GM18507 (cell line): Measurements from ENCODE around the gene BBIP1.
"Not testable (repeated sequence)": the region's sequence is repeated elsewhere in the genome, so short reads cannot be mapped to it uniquely, and the experiment has no call there.

Experiments
- DNase-seq: peaks from one replicate; pipeline ENCODE4 v3.0.0; 2011; ENCODE audit warnings: low read depth; ENCODE audit not compliant: insufficient read length; ENCODE audit errors: extremely low spot score
- FAIRE-seq: peaks from 2 replicates; lab custom pipeline; 2011; peaks lifted over from hg19 to GRCh38; lab: Jason Lieb, UNC

BBIP1 gene

DNA sequence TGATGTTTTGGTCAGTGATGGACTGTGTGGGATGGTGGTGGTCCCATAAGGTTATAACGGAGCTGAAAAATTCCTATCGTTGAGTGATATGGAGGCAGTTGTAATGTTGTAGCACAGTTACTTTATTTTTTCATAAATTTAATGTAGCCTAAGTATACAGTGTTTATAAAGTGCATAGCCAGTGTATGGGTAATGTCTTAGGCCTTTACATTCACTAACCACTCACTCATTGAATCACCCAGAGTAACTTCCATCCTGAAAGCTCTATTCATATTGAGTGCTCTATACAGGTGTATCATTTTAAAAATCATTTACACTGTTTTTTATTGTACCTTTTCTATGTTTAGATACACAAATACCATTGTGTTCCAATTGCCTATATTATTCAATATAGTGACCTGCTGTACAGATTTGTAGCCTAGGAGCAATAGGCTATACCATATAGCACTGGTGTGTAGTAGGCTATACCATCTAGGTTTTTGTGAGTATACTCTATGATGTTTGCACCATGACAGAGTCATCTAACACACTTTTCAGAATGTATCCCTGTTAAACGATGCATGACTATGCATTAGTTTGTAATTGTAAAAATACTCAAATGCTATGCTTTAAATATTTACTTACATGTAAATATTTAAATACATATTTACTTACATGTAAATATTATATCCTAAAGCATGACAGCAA is 26.2 kb downstream of the BBIP1 start:
- FAIRE-seq (no peak), DNase-seq (no peak)

DNA sequence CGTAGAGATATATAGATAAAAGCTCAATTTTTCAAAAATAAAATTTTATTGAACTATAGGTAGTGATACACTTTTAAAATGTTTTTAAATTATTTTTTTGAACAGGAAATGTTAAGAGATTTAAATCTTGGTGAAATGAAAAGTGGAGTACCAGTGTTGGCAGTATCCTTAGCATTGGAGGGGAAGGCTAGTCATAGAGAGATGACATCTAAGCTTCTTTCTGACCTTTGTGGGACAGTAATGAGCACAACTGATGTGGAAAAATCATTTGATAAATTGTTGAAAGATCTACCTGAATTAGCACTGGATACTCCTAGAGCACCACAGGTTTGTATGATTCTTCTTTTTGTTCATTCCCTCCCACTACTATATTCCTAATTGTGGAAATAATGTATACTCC is 31.4 kb downstream of the BBIP1 start:
- DNase-seq (no peak), FAIRE-seq (no peak)

DNA sequence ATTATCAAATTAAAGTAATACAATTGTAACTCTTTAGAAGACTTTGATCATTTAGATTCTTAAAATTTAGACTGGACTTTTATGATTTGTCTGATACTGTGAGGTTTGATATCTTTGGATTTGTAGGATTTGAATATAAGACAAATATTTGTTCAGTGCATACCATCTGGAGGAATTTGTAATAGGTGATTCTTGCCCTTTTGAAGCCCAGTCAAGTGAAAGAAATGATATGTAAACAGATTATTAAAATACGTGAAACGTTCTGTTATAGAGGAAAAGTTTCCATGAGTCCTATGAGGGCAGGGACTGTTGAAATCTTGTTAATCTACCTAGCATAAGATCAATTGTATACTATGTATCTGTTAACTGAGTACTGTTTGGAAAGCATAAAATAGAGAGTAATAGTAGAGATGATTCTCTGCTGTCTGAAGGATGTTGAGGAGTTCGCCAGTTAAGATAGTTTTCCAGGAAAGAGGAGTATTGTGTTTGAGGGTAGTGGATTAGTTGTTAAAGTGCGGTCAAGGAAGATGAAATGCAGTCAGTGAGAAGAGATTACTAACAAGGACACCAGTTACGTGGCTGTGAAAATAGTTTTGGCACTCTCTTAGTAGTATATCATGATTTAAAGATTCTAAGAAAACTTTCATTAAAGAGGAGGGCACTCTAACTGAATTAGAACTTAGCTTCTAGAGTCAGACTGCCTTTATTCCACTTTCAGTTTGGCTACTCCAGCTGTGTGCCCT is 32.9 kb downstream of the BBIP1 start:
- DNase-seq = no peak
- FAIRE-seq = no peak

DNA sequence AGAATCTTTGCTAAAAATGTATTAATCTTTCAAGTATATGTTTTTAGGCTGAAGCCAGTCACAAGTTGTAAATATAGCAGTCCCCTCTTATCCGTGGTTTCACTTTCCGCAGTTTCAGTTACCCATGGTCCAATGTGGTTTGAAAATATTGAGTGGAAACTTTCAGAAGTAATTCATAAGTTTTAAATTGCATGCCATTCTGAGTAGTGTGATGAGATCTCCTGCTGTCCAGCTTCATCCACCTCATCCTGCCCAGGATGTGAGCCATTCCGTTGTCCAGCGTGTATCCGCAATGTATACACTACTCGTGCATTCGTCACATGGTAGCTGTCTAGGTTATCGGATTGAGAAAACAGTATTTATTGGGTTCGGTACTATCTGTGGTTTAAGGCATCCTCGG is 35.1 kb downstream of the BBIP1 start:
- FAIRE-seq = no peak
- no peak for DNase-seq

DNA sequence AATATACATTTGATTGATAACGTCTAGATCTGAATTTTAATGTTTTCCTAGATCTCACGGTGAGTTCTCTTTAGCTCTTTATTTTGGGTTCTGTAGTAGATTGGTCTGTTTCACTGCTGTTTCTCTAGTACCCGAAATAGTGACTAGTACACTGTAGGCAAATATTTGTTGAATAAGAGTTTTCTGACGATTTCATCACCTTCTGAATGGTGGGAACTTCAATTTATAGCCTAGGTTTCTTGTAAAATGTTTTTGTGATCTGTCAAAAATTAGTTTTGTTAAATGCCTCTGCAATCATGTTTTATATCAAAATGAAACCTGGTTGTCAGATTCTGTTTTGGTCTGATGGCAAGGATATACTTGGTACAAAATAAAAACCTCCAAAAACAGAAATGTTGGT is 37.1 kb downstream of the BBIP1 start:
- no peak for FAIRE-seq

DNA sequence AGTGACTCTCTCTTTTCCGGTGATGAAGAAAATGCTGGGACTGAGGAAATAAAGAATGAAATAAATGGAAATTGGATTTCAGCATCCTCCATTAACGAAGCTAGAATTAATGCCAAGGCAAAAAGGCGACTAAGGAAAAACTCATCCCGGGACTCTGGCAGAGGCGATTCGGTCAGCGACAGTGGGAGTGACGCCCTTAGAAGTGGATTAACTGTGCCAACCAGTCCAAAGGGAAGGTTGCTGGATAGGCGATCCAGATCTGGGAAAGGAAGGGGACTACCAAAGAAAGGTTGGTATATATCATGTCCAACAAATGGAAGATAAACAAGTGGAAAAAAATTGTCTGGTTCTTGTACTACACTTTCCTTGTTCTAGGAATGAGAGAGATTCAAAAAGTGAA is 37.7 kb downstream of the BBIP1 start:
- no peak for DNase-seq
- FAIRE-seq = no peak

More for the DNA sequence above, 37.1 kb downstream of the BBIP1 start:
- no peak for DNase-seq

DNA sequence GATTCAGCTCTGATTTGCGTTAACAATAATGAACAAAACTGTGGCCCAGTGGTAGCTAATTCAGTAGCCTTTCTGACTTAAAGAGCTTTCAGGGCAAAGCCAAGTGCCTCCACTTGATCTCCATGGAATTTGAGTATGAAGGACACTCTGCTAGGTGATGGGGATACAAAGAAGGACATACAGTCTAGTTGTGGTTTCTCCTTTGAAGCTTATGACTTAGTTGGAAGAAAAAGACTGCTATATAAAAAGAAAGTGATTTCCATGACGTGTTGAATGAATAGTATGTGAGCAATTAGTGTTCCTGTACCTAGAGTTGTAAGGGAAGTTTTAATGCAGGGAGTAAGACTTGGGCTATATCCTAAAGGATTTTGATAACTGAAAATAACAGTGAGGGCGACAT is 39.0 kb downstream of the BBIP1 start:
- DNase-seq (no peak), FAIRE-seq (no peak)

DNA sequence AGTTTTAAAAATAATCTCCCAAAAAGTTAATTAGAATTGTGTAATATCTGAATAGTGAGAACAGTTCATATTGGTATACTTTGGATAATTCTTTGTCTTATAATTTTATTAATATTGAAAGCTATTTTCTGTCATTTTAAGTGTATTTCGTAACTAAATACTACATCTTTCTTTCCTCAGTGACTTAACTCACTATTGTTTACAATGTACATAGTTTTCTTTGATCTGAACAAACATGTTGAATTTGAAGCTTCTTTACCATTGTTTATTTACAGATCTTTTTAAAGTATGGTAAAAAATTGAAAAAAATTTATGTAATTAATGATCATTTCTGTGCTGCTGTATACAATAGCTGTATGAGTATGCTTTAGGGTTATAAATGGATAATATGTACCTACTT is 42.2 kb downstream of the BBIP1 start:
- DNase-seq (no peak), FAIRE-seq (no peak)

DNA sequence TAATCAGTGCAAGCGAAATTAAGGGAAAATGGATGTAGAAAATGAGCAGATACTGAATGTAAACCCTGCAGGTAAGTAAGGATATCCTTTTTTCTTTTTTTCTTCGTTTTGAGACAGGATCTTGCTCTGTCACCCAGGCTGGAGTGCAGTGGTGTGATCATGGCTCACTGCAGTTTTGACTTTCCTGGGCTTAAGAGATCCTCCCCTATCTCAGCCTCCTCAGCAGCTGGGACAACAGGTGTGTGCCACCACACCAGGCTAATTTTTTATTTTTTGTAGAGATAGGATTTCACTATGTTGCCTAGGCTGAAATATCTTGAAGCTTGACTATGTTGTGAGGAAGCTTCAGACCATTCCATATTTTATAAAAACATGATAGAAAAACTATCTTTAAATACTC is 43.0 kb downstream of the BBIP1 start:
- FAIRE-seq = no peak

DNA sequence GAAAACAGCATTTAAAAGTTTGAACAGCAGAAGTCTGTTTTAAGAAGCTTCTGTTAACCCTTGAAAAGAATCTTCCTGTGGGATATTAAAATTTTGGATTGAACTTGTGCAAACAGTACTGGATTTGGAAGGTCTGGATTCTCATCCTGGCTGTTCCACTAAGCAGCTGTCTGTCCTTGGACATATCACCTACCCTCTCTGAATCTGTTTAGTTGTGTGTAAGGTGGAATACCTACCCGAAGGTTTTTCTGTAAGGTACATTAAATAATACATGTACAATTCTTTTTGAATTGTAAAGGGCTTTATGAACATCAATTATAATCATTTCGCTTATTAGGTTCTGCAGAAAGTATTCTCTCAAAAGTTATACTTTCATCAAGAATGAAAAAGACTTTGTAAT is 45.0 kb downstream of the BBIP1 start:
- DNase-seq (no peak), FAIRE-seq (no peak)

More for the DNA sequence above, 43.0 kb downstream of the BBIP1 start:
- DNase-seq = no peak

DNA sequence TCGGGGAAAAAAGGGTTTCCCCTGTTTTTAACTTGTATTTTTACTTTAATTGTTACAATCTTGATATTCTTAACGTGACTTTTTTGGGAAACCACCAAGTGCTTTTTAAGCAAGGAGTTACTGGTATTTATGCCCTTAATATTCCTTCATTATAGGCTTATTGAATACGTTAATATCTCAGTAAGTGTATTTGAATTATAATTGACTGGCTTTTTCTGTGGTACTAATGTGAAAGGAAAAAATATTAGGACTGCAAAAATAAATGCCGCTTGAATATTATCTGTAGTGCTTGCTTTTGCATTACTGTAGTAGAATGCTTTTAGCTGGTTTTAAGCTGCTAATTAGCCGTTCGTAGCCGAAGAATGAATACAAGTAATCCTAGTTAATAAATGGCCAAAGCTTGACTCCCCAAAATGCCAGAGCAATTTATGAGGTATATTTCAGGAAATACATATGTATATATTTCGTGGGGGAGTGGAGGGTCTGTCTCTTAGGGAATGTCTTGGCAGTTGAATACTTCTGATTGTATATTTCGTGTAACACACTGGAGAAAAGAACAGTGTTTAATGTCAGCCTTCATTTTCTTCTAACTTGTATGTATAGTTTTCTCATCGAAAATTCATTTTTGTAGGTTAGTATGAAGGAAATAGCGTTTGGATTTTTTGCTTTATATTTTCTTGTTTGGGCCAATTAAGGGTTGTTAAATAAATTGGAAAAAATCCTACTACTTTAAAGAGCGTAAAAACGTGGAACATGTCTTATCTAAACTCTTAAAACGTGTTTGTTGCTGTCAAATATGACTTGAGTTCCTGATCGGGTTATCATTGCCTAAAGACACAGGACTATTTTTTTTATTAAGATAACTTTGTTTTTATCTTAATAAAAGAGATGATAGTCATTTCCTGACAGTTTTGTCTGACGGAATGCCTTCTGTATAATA is 45.7 kb downstream of the BBIP1 start:
- FAIRE-seq (no peak), DNase-seq (no peak)

DNA sequence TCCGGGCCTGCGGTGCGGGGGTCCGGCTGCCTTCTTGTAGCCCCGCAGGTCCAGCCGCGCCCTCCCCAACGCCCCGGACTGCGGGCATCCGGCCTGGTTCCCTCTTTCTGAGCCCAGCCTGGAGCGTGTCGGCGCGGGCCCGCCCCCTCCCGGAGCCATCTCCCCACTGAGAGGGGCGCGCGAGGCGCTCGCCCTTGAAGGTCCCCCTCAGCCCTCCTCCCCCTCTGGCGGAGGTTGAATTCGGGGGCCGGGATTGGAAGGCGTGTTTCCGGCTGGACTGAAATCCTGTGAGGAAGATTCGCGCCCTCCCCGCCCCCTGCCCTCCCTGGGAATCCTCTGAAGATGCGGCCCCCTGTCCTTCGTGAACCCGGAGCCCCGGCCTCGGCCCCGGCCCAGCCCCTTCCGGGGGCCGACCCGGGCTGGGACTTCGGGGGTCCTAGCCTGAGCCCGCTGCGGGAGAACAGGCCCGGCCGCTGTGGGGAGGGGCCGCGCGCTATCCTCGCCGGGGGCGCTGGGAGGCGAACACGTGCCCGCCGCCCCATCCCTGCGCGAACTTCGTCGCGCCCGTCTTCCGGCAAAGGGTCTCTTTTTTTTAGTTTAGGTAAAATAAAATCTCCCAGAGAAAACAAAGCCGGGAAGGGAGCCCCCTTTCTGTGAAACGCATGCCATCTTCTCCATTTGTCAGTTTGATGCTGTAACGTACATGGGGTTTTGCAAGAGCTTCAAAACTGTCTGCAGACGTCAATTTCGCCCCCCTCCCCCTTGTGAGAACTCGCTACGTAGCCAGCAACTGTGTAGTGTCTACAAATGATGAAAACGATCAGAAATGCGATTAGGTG is 46.6 kb downstream of the BBIP1 start:
- DNase-seq (no peak), FAIRE-seq (peak; percentile 88)

DNA sequence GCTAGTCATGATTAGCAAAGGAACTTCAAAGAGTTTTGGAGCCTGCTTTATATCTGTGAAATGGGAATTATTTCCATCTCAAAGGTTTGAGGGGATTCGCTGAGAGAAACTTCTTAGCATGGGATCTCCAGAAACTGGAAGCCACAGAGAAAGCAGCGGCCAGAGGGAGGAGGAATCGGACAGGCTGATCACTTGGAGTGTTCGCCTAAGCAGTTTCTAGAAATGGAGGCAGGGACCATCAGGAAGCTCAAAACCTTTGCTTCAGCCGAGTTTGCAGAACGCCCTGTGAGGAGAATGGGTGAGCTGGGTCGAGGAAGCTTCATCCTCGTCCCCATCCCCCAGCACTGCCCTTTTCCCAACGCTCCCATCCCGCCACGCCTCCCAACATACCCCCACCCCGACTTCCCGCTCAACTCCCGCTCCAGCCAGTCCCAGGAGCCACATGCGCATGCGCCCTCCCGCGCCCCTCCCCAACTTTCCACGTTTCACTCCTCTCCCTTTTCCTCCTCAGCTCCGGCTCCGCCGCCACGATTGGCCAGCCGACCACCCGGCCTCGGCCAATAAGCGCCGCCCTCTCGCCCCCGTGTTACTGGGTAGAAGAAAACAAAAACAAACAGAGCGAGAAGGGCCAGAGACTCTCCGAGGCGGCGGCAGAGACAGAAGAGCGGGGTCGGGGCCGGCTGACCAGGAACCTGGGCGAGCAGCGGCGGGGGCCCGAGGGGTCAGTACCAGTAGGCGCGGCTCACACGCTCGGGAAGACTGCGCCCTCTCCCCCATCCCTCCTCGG is 47.5 kb downstream of the BBIP1 start, which contains the start of gene PDCD4:
Gene PDCD4 (plus strand): TSS at position 631 of the 787 bp plus-strand sequence. CDS start 4,100 bp downstream, outside the sequence.
- peak; percentile 98 for FAIRE-seq
- peak; percentile 72 for DNase-seq

DNA sequence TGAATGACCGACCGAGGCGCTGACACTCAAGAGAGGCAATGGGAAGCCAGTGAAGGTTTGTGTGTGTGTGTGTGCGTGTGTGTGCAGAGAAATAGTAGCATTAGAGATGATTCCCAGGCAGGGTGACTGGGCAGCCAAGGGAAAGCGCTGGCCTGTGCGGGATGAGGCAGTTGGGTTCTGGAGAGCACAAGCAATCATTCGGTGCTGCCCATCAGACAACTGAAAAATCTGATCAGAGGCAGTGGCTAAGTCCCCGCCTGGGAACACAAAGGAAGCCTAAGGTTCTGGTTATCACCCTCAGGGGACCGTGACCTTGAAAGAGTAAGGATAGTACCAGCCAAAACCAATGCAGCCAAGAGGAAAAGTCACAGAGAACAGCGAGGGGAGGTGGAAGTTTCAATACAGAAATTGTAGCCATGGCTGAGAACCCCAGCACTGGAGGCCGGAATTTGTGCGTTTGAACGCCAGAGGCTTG is 48.1 kb downstream of the BBIP1 start:
- no peak for DNase-seq
- FAIRE-seq = no peak

DNA sequence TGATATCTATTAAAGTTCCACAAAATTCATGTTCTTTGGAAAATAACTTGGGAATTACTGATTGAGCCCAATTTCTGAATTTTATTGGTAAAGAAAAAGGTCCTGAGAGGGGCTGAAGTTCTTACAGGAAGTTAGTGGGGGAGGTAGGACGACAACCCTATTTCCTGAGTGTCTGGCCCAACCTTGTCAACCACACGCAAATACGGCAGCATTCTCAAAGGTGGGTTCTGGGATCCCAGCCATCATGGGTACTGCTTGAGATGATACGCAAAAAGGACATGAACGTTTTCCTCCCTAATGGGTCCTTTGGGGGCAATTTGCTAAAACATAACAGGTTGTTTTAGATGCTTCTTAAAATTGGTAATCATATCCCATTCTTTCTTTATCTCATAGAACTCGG is 50.0 kb downstream of the BBIP1 start:
- DNase-seq (no peak), FAIRE-seq (peak; percentile 91)

DNA sequence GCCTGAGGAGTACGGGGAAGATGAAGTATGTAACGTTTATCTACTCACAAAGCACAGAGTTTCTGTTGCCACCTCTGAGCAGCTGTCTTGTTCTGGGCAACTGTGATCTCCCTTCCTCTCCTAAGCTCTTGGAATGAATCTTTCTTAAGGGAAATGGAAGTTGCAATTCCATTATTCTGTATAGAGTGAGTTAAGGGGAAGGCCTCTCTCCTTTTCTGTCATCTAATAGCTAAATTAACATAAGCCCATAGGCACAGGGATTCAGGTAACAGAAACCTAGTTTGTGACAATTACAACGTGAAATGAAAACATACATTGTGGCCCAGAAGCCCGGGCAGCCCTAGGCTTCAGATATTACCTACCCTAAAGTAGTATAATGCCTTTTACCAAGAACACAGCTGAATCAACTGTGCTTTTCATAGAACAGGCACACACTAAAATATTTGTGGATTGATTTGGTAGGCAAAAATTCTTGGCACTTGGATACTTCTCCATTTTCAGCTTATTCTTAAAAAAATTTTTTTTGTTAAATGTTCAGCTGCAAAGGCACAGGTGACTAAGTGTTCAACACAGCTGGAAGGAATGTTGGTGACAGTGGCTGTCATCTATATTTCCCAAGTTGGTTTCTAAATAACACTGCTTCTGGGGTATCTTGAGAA is 51.0 kb downstream of the BBIP1 start:
- FAIRE-seq (no peak), DNase-seq (no peak)

DNA sequence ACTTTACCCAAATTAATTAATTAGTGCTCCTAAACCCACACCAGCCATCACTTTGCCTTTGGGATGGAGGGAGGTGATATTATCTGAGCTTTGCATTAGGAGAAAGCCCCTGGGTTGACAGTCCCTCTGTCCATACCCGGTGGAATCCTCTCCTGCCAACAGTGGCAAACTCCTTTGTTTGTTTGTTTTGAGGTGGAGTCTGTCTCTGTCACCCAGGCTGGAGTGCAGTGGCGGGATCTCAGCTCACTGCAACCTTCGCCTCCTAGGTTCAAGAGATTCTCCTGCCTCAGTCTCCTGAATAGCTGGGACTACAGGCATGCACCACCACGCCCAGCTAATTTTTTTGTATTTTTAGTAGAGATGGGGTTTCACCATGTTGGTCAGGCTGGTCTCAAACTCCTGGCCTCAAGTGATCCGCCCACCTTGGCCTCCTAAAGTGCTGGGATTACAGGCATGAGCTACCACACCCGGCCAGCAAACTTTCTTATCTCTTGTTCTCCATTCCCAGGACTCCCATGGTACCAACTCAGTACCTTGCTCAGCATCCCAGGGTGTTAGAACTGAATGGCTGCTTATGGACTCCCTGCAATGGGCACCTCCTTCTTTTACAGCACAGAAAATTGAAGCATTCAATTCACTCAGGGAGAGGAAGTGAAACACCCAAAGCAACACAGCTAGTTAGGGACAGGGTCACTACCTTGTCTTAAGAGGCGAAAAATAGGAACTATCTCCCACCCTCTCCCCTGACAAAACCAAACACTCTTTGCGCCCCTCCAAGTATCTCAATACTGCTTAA is 51.8 kb downstream of the BBIP1 start:
- FAIRE-seq = peak; percentile 90
- not testable (repeated sequence) for DNase-seq
